ENCODE measurements around the gene EDNRB.

EDNRB gene

DNA sequence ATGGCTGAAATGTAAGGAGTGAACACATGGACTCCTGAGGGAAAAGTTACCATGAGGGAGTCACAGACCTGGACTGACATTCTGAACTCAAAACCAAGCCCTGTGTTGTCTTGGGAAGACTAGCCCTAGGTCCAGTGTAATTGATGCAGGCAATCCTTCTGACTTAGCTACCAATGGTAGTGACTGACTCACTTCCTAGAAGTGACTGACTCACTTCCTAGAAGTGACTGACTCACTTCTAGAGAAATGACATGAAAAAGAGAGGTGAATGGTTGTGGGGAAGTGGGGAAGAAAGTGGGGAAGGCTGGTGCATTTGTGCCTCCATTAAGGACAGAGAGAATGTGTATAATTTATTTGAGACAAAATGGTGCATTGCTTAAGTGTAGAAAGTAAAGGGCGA, 49.9 kb downstream of the EDNRB start:
- no peaks in the 10 kb centered on the region for H3K36me3 ChIP-seq (ENCODE audit: control insufficient read depth, low read length)
- no peaks in the 10 kb centered on the region for H3K27me3 ChIP-seq (ENCODE audit: control insufficient read depth, low read length)
- no peaks in the 10 kb centered on the region for H3K4me1 ChIP-seq (ENCODE audit: control insufficient read depth, low read length)
- no peak overlapping the region for H3K27ac ChIP-seq (ENCODE audit: low read depth, low read length)
- no peak overlapping the region for H3K4me2 ChIP-seq (ENCODE audit: low read length)
- no peaks in the 10 kb centered on the region for H4K20me1 ChIP-seq (ENCODE audit: control insufficient read depth, insufficient read depth, low read depth, low read length)
- H3K9me3 ChIP-seq (ENCODE audit: control insufficient read depth, insufficient read depth, low read length) = no peaks in the 10 kb centered on the region
- H3F3A ChIP-seq (ENCODE audit: control insufficient read depth, insufficient read depth) = no peaks in the 10 kb centered on the region
- H3K9me2 ChIP-seq (replicated peaks; ENCODE audit: control insufficient read depth, low read length) = no peaks in the 10 kb centered on the region
- TF ChIP-seq EZH2phosphoT487 (IDR thresholded peaks at IDR 0.05; ENCODE audit: borderline replicate concordance, low read length) = no peak
- TF ChIP-seq, protein P1, sequence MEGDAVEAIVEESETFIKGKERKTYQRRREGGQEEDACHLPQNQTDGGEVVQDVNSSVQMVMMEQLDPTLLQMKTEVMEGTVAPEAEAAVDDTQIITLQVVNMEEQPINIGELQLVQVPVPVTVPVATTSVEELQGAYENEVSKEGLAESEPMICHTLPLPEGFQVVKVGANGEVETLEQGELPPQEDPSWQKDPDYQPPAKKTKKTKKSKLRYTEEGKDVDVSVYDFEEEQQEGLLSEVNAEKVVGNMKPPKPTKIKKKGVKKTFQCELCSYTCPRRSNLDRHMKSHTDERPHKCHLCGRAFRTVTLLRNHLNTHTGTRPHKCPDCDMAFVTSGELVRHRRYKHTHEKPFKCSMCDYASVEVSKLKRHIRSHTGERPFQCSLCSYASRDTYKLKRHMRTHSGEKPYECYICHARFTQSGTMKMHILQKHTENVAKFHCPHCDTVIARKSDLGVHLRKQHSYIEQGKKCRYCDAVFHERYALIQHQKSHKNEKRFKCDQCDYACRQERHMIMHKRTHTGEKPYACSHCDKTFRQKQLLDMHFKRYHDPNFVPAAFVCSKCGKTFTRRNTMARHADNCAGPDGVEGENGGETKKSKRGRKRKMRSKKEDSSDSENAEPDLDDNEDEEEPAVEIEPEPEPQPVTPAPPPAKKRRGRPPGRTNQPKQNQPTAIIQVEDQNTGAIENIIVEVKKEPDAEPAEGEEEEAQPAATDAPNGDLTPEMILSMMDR (IDR thresholded peaks at IDR 0.05; ENCODE audit: low read depth, low read length, poor library complexity, severe bottlenecking) = no peak
- H3K4me3 ChIP-seq (ENCODE audit: low read length) = no peak overlapping the region
- H3K79me2 ChIP-seq (ENCODE audit: control insufficient read depth, low read length) = no peaks in the 10 kb centered on the region

DNA sequence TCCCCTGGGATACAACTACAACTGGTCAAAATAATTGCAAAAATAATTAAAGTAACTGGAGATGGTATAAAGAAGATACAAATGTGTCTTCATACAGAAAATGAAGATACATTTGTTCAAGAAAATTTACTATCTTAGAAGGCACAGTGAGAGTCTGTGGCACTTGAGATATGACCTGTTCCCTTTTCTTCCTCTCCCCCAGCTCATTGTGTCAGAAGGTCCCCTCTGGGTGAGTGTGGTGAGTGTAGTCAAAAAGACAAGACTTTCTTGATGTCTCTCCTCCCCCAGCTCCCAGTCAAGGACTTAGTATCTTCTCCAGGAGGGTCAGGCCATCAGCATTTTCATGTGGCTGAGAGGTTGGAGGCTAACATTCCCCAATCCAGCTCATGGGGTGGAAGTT, 51.7 kb downstream of the EDNRB start:
- Histone ChIP-seq H3K4me3 (ENCODE audit: low read length) (no peak overlapping the region), H3K27me3 (ENCODE audit: control insufficient read depth, low read length) (no peaks in the 10 kb centered on the region), H3K4me2 (ENCODE audit: low read length) (no peak overlapping the region), H3K4me1 (ENCODE audit: control insufficient read depth, low read length) (no peaks in the 10 kb centered on the region), H3K27ac (ENCODE audit: low read depth, low read length) (no peak overlapping the region), H3K36me3 (ENCODE audit: control insufficient read depth, low read length) (no peaks in the 10 kb centered on the region), H3K79me2 (ENCODE audit: control insufficient read depth, low read length) (no peaks in the 10 kb centered on the region), H3K9me2 (replicated peaks; ENCODE audit: control insufficient read depth, low read length) (no peaks in the 10 kb centered on the region), H4K20me1 (ENCODE audit: control insufficient read depth, insufficient read depth, low read depth, low read length) (no peaks in the 10 kb centered on the region), H3F3A (ENCODE audit: control insufficient read depth, insufficient read depth) (no peaks in the 10 kb centered on the region), H3K9me3 (ENCODE audit: control insufficient read depth, insufficient read depth, low read length) (no peaks in the 10 kb centered on the region)
- TF ChIP-seq, protein P1 (IDR thresholded peaks at IDR 0.05; ENCODE audit: low read depth, low read length, poor library complexity, severe bottlenecking) = no peak
- TF ChIP-seq EZH2phosphoT487 (IDR thresholded peaks at IDR 0.05; ENCODE audit: borderline replicate concordance, low read length) = no peak

DNA sequence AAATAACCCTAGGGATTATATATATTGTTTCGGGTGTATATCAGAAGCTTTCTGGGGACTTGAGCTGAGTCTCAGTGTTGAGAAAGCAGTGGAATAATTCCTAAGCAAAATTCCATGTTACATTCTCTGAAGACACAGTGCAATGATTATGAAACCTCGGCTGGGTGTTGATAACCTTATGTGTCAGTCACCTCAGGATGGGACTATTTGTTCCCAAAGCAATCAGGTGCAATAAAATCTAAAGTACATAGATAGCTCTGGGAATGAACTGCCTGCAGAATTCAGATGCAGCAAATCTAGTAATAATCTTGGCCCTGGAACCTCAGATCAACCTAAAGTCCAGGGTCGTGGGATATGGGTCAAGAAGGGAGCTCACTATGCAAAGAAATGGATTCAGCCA, 53.0 kb downstream of the EDNRB start:
- Histone ChIP-seq H3K9me2 (replicated peaks; ENCODE audit: control insufficient read depth, low read length) (no peaks in the 10 kb centered on the region), H3K27ac (ENCODE audit: low read depth, low read length) (no peak overlapping the region), H3K27me3 (ENCODE audit: control insufficient read depth, low read length) (no peaks in the 10 kb centered on the region), H4K20me1 (ENCODE audit: control insufficient read depth, insufficient read depth, low read depth, low read length) (no peaks in the 10 kb centered on the region), H3K36me3 (ENCODE audit: control insufficient read depth, low read length) (no peaks in the 10 kb centered on the region), H3K4me1 (ENCODE audit: control insufficient read depth, low read length) (no peaks in the 10 kb centered on the region), H3K4me3 (ENCODE audit: low read length) (no peak overlapping the region), H3K9me3 (ENCODE audit: control insufficient read depth, insufficient read depth, low read length) (no peaks in the 10 kb centered on the region), H3K4me2 (ENCODE audit: low read length) (no peak overlapping the region), H3K79me2 (ENCODE audit: control insufficient read depth, low read length) (no peaks in the 10 kb centered on the region), H3F3A (ENCODE audit: control insufficient read depth, insufficient read depth) (no peaks in the 10 kb centered on the region)
- TF ChIP-seq EZH2phosphoT487 (IDR thresholded peaks at IDR 0.05; ENCODE audit: borderline replicate concordance, low read length) = no peak
- TF ChIP-seq, protein P1 (IDR thresholded peaks at IDR 0.05; ENCODE audit: low read depth, low read length, poor library complexity, severe bottlenecking) = no peak

DNA sequence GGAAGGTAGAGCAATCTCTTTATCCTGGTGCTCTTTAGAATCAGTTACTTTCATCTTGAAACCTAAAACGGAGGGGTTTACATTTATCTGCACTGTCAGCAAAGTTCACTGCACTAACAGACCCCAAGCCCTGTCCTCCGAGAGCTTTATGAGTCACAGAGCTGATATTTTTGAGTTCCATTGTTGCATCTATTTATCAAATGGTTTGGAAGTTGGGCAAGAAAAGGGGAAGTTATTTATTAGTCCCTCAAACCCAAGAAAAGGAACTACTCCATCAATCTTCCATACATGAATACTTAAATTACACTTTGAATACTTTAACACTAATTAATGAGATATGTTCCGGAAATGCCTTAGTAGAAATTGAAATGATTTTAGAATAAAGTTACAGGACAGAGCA, 55.5 kb downstream of the EDNRB start:
- no peak for TF ChIP-seq EZH2phosphoT487 (IDR thresholded peaks at IDR 0.05; ENCODE audit: borderline replicate concordance, low read length)
- TF ChIP-seq, protein P1 (IDR thresholded peaks at IDR 0.05; ENCODE audit: low read depth, low read length, poor library complexity, severe bottlenecking) = no peak
- no peak overlapping the region for H3K27ac ChIP-seq (ENCODE audit: low read depth, low read length)
- H3K27me3 ChIP-seq (ENCODE audit: control insufficient read depth, low read length) = no peaks in the 10 kb centered on the region
- no peaks in the 10 kb centered on the region for H3K79me2 ChIP-seq (ENCODE audit: control insufficient read depth, low read length)
- no peaks in the 10 kb centered on the region for H3K9me3 ChIP-seq (ENCODE audit: control insufficient read depth, insufficient read depth, low read length)
- H3K4me3 ChIP-seq (ENCODE audit: low read length) = no peak overlapping the region
- no peaks in the 10 kb centered on the region for H3K4me1 ChIP-seq (ENCODE audit: control insufficient read depth, low read length)
- H3K9me2 ChIP-seq (replicated peaks; ENCODE audit: control insufficient read depth, low read length) = no peaks in the 10 kb centered on the region
- no peaks in the 10 kb centered on the region for H4K20me1 ChIP-seq (ENCODE audit: control insufficient read depth, insufficient read depth, low read depth, low read length)
- H3K4me2 ChIP-seq (ENCODE audit: low read length) = no peak overlapping the region
- no peaks in the 10 kb centered on the region for H3F3A ChIP-seq (ENCODE audit: control insufficient read depth, insufficient read depth)
- H3K36me3 ChIP-seq (ENCODE audit: control insufficient read depth, low read length) = no peaks in the 10 kb centered on the region
